Fibroblast of the conjunctiva (primary cell): ENCODE results near the gene MGAT4A.
A peak's percentile ranks its signal among the peaks of the same experiment; 100 is the strongest.

Experiments
- DNase-seq: peaks from one replicate; pipeline ENCODE4 v3.0.0-alpha.2; 2010; ENCODE audit warnings: low read depth

MGAT4A gene

DNA sequence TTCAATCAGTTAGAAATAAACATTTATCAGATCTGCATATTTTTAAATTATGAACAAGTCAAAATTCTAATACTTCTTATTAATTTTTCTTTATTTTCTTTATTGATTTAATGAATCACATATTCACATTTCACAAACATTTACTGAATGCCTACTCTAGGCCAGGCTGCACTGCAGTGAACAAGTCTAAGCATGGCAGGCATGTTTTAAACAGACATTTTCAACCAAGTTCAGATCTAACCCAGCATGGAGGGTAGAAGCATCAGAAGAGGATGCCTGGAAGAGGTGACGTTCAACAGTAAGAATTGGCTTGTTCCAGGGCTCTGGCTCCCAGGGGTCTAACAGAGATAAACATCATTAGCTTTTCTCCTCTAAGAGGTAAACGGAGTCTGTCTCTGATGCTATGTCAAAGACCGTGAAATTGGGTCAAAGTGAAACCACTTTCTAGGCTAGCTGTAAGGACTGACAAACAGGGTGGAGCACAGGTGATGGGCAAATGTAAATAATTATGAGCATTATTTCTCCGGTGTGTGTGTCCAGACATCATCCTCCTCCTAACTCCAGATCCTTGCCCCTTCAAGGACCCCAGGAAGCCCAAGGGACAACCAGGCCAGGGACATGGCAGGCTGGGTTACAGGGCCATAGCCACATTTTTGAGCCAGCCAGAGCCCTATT lies 72.0 kb downstream of the MGAT4A start:
- no peak for DNase-seq

DNA sequence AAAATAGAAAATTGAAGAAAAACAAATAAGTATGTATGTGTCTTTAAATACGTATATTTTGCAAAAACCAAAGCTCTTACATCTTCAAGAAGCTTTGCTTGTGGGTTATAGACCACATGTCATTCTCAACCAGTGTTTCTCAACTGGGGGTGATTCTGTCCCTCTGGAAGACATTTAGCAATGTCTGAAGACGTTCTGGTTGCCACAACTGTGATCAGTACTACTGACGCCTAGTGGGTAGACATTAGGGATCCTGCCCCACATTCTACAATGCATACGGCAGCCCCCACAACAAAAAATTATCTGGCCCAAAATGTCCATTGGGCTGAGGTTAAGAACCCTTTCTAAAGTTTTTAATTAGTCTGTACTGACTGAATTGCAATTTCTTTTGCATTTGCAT lies 74.1 kb downstream of the MGAT4A start:
- DNase-seq: no peak

DNA sequence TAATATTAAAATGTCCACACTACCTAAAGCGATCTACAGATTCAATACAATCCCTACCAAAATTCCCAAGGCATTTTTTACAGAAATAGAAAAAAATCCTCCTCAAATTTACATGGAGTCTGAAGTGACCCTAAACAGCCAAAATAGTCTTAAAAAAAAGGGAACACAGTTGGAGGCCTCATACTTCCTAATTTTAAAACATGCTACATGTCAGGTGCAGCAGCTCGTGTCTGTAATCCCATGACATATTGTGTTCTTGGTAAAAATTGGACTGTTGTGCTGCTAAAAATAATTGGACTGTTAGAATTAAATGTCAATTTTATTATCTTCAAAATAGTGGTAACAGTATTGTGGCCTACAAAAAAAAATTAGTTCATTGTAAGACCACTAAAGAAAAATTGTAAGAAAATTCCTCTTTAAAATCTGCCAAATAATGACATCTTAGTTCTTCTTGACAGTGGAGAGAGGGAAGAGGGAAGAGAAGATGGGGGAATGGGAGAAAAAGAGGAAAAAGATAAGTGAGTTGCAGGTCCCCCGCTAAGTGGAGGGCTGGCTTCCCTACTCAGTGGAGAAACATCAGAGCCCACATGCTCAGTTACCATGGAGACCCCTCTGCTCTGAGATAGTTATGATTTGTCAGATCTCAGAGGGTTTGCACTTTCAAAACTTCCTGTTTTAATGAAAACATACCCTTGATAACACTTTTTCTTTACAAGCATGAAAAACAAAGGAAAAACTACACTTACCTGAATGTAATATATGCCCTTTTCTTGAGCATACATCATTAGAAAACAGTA lies 76.0 kb downstream of the MGAT4A start:
- no peak for DNase-seq

DNA sequence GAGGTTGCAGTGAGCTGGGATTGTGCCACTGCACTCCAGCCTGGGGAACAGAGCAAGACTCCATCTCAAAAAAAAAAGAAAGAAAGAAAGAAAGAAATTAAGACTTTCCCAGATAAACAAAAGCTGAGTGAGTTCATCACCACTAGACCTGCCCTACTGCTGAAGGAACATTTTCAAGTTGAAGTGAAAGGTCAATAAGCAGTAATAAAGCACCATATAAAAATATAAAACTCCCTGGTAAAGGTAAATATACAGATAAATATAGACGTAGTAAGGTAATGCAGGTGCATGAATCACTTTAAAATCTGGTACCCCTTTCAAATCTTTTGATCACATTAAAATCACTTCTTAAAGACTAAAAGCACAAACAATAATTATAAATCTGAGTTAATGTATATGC lies 79.9 kb downstream of the MGAT4A start:
- no peak for DNase-seq

DNA sequence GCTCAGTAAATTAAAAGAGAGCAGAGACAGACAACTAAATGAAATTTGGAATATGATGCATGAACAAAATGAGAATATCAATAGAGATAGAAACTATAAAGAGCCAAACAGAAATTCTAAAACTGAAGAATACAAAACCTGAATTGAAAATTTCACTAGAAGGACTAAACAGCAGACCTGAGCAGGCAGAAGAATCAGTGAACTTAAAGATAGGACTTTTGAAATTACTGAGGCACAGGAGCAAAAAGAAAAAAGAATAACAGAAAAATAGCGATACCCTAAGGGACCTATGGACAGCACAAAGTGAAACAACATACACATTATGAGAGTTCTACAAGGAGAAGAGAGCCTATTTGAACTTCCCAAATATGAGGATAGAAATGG lies 80.9 kb downstream of the MGAT4A start:
- no peak for DNase-seq

DNA sequence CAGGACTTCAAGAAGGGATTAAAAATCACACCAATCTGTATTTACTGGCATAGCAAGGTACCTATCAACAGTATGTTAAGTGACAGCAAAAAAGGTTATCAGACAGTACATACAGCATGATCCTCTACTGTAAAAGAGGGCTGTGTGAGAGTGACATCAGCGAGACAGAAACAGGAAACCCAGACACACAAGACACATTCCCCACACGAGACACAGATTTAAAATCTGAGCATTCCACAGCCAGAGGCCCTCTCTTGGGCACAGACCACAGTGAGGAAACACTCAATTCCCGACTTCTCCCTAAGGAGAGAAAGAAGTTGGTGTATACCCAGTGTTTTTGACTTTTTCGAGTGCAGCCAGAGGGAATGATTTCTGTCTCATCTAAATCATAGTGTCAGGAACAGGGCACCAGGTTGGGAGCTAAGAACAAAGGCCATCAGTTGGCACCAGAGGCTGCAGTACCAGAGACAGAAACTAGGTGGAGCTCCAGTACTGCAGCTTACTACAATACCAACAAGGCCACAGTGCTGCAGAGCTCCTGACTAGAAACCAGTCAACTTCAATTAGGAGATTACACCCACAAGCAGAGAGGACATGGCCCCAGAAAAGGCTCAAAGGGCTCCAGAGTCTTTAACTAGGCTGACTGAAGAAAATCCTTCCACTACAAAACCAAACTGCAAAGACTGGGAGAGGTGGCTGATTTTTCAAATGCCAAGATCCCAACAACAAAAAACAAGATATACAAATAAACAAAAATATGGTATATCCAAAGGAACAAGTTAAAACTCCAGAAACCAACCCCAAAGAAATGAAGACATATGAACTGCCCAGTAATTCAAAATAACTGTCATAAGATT lies 81.6 kb downstream of the MGAT4A start:
- DNase-seq: peak; percentile 71

DNA sequence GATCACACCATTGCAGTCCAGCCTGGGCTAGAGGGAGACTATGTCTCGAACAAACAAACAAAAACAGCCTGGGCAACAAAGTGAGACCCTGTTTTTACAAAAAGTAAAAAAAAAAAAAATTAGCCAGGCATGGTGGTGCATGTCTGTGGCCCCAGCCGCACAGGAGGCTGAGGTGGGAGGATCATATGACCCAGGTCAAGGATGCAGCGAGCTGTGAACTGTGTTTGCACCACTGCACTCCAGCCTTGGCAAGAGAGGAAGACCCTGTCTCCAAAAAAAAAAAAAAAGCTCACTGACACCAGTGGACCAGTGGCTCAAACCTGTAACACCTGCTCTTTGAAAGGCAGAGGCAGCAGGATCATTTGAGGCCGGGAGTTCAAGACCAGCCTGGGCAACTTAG lies 82.5 kb downstream of the MGAT4A start:
- no peak for DNase-seq

DNA sequence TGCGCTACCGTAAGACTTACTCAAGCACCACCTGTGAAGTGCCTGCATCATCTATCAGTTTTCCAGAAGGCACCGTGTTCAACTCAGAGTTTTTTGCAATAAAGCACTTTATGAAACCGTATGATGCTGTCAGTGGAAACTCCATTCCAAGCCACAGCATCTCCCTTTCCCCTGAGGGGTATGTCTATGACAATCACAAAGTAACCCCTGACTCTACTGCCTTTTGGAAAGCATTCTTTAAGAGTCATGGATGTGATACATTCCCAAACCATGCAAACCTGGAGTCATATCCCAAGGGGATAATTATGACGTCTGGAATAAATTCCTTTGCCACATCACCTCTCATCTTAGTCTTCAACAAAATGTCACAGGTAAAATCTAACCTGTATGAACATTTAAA lies 83.3 kb downstream of the MGAT4A start:
- no peak for DNase-seq

DNA sequence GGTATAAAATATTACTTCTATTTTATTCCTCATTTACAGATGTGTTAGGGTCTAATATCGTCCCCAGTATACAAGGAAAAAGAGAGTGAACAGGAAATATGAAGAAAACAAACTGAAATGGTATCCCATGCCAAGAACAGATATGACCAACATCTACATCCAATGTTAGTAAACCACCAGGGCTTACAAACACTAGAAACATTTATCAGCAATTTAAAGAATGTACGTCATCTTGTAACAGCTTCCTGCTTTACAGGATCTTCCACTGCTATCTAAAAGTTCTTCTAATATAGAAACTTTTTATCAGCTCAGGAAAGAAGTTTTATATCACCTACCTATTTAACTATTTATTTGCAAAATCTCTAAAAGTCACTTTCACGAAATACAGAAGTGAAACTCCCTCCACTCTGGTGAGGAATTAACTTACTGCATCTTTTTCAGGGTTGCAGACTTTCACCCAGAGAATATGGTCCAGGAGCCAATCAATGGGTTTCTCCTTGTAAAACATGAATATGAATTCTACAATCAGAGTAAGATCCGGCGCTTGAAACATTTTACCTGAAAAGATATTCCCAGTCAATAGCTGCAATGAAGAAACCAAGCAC lies 87.3 kb downstream of the MGAT4A start:
- DNase-seq: no peak

DNA sequence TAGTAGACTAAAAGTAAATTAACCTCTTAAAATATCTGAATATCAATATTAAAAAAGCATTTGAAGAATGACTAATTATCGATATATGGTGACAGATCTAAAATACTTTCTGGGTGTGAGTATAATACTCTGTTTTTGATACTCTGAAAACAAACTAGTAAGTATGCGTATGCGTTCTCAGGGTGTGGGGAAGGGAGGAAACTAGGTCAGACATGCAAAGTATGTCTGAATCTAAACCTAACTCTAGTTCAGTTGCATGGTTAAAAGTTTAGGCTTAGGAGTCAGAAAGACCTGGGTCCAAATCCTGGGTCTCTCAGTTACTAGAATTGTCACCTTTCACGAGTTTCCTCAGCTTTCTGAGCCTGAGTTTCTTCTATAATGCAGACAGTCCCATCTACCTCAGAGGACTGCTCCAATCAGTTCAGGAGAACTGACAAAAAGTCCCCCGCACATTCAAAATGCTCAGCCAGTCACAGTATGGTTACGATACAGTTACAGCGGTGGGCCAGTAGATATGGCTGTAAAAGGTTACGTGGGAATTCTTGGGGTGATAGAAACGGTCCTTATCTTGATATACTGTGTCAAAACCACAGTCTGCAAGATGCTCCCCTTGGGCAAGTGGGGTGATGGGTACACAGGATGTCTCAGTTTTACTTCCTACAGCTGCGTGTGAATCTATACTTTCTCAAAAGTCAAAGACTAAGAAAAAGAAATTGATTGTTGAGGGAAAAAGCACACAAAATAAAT lies 93.4 kb downstream of the MGAT4A start:
- no peak for DNase-seq

DNA sequence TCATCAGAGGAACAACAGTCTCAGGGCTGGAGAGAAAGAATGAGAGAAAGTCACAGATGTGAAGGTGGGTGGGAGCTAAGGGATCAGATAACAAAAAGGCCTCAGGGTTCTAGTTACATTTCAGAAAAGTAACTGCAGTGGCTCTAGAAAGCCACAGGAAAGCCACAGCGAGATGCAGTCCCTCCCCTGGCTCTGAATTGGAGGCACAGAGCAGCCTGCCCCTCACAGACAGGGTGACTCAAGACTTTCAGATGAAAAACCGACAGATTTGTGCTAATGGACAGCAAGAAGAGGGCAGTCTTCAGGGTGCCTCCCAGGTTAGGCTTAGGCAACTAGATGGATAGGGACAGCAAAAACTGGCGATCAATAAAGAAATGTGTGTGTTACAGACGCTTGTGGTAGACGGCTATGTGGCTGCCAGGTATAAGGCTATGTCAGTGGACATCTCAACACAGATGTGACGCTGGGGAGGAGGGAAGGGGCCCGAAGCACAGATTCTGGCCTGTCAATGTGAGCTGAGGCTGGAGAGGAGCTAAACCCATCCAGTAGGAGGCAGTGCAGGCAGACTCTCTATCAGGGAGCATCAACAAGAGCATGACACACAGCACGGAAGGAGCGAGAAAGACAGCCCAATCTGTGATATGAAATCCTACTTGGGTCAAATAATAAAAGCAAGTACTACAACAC lies 96.4 kb downstream of the MGAT4A start:
- DNase-seq: no peak

DNA sequence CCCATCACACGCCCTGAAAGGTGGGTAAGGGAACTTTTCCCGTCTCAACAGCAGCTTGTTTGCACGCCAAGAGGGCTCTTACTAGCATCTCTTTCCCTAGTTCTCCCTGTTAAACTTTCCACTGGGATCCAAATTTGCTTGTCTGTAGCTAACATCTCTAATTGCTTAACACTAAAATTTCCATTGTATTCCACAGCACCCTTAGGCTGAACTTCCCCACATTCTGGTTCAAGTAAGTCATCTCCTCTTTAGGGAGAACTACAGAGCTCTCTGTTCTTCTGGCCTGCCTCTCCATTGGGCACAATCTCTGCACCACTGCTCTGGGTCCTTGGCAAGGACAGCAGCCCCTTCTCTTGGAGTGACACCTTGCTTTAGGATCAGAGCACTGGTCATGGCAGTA lies 98.6 kb downstream of the MGAT4A start:
- DNase-seq: no peak

DNA sequence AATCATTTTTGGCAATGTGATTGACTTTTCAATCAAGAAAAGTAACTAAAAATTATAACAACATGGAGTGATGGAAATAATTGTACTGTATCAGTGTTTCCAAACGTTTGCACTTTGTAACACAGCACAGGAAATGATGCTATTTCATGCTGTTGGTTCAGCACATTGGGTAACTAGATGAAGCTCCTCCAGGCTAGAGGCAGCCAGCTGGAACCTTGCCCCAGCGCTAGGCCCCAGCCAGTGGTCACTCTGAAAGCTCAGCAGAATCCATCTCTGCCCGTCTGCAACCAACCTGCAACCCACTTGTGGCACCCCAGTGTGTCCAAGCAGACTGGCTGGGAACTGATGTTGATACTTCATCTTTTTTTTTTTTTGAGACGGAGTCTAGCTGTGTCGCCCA lies 107.3 kb downstream of the MGAT4A start:
- peak; percentile 55 for DNase-seq

DNA sequence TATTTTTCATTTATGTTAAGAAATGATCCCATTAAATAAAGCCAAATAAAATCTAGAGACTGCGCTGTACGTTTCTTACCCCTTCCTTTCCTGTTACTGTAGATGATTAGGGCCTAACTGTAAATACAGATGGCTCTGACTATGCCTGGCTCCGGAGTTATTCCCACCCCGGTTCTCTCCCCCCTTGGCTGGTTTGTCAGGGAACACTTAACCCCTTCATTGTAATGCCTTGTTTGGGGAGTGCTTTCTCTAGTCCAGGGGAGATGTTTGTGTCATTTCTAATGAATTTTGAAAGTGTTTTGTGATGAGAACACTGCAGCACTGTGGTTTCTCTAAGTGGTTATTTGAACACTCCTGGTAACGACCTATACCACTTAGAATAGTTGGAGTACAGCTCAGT lies 113.8 kb downstream of the MGAT4A start:
- DNase-seq: no peak

DNA sequence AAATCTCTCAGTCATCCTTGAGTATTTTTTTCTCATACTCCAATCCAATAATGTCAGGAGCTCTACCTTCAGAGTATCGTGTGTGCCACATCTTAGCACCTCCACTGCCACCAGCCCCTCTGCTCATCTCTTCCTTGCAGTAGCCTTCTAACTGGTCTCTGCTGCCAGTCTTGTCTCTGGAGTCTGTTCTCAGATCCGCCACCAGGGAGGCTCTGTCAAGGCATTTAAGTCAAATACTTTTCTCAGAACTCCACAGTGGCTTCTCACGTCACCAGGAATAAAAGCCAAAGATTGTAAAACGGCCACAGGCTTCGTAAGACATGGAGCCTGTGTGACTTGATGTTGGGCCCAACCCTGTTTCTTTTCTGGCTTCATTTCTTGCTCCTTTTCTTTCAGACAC lies 115.5 kb downstream of the MGAT4A start:
- no peak for DNase-seq

DNA sequence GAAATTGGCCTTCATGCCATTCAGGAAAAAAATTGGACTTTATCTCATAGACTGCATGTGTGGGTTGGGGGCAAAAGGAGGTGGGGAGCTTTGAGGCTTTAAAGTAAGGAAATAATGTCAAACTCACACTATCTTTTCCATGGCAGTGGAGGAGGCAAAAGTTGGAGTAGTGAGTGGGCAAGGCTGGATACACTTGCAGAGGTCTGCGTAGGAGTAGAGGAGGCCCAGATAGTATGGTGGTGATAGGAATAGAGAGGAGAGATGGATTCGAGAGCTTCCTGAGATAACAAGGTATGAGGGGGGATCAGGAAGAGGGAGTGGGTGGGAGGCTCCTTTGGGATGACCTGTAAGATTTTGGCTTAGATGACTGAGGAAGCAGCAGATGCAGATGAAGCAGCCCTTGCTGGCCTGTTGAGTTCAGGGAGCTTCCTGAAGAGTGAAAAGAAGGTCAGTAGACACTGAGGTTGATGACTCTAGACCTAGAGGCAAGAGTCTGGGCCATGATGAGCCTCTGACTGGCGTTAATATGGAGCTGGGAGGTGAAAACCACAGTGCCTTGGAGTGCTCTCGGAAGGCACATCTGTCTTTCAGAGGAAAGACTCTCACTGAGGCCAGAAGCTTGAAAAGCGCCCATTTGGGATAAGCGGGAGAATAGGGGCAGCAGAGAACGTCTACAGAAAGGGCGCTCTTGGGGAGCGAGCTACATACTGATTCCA lies 116.8 kb downstream of the MGAT4A start:
- no peak for DNase-seq

DNA sequence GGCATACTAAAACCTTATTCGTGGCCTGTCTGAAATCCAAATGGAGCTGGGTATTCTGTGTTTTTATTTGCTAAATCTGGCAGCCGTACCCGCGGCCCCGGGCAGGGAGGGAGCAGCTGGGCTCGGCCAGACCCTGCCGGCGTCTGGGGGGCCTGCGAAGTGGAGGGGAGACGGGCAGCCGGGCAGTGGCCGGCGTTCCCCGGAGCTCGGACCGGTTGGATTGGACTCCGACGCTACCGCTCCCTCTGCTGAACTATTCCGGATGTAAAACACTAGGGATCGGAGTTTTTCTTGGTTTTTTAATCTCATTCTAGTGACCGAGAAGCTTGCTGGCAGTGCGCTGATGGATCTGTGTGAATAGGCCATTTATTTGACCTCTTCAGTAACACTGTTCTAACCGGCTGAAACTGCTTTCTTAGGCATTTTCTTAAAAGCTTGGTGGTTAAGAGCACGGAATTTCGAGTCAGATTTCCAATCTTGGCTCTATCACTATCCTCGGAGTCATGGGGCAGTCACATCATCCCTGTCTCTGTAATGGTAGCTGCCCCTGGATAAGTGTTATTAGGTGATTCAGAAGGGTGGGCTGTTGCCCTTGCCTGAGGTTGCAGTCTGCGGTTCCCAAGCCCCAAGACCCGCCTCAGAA lies 121.8 kb downstream of the MGAT4A start:
- no peak for DNase-seq

DNA sequence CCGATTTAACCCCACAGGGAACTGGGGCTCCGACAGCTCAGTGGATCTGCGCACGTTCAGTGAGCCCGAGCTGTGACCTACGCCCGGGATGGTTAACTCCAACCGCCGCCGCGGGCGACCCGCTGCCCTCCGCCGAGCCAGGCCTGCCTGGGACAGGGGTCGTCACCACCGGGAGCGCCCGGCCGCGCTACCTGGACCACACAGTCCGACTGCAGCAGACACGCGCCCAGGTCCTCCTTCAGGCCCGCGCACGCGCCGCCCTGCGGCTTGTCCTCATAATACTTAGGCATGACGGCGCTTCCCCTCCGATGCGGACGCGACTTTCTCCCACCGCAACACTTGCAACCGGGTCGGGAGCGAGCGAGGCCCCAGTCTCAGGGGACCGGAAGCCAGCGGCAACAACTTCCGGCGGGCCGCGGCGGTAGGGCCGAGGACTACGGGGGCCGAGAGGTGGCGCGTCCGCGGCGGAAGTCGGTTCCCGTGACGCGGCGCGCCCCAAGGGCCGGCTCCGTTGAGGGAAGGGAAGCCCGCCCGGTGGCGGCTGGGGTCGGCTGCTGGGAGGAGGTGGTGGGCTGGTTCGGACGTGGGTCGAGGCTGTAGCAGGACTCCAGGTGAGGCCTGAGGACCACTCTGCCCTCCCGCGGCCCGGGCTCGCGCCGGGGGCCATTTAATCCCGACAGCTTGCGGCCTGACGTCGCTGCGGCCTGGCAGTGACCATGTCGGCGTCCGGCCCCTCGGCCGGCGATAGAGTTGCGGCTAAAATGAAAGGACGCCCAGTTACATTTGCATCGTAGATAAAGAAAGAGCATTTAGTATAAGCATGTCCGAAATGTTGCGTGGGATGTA lies 122.6 kb downstream of the MGAT4A start, which contains the start of the genes COA5 and UNC50:
TSS of gene COA5 (minus strand) at position 397 of the 846 bp plus-strand sequence. CDS start at position 290, 107 bp downstream.
TSS of gene UNC50 (plus strand) at position 474 of the 846 bp plus-strand sequence. CDS start 1,171 bp downstream, outside the sequence.
- peak; percentile 72 for DNase-seq

DNA sequence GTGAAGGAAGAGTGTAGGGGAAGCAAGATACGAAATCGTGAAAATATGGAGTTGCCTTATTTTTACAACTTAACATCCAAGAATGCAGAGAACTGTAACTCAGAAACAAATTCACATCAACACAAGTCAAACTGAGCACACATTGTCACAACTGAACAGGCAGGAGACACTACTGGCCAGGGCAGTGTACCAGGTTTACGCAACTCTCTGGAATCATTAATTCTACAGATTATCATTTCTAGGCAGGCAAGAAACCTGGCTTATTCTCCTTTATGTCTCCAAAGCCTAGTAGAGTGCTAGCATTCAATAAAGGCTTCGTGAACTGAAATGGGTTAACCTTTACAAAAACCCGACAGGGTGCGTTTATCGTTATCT lies 123.2 kb downstream of the MGAT4A start:
- no peak for DNase-seq
